SH-SY5Y (cell line): Measurements from ENCODE around the gene CACNA1E.

Source experiments
- GATA2 ChIP-seq: IDR thresholded peaks from 2 replicates; pipeline ENCODE4 v1.6.1; 2011; ENCODE audit warnings: mild to moderate bottlenecking, low read depth, low read length
- GATA3 ChIP-seq: IDR thresholded peaks from 2 replicates; pipeline ENCODE4 v1.6.1; 2011; ENCODE audit warnings: low read depth, mild to moderate bottlenecking, low read length, moderate library complexity

- TF ChIP-seq GATA3 = no peak
- TF ChIP-seq GATA2 = no peak
Measured at GRCh38 chr1:181813266-181813665, 329.9 kb downstream of the CACNA1E start.
